NCI-H187 (cell line): ENCODE measurements around the gene PPEF1.

Experiments used
- DNase-seq, 2 experiments: peaks; one replicate each; lab custom pipeline; 2025; lab: John Stamatoyannopoulos, UW

The PPEF1 gene, protein sequence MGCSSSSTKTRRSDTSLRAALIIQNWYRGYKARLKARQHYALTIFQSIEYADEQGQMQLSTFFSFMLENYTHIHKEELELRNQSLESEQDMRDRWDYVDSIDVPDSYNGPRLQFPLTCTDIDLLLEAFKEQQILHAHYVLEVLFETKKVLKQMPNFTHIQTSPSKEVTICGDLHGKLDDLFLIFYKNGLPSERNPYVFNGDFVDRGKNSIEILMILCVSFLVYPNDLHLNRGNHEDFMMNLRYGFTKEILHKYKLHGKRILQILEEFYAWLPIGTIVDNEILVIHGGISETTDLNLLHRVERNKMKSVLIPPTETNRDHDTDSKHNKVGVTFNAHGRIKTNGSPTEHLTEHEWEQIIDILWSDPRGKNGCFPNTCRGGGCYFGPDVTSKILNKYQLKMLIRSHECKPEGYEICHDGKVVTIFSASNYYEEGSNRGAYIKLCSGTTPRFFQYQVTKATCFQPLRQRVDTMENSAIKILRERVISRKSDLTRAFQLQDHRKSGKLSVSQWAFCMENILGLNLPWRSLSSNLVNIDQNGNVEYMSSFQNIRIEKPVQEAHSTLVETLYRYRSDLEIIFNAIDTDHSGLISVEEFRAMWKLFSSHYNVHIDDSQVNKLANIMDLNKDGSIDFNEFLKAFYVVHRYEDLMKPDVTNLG

DNA sequence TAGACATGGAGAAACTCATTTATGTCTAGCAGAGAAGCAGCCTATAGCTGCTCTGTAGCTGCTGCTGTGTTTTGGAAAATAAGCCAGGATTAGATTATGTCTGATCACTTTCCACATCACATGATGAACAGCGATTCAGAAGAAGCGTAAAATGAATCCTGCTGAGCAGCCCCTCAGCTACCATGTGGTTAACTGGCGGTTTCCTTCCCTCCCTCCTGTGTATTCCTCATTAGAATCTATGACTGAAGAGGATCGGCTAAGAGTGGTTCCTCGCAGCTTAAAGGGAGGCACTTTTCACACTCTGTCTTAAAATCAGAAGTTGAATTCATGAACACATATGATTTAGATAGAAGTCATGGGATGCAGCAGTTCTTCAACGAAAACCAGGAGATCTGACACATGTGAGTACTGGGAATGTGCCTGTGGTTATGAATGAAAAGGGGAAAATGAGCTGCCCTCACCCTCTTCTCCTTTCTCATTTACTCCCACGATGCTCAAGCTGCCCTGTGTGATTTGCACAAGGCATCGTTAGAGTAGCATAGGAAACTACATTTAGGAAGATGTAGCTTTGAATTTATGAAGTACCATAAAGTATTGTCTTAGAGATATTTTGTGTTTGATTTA, at the start of gene PPEF1:
TSS of gene PPEF1 (plus strand) at position 220 of the 624 bp plus-strand sequence. CDS start at position 356, 136 bp downstream.
- no peak for DNase-seq

DNA sequence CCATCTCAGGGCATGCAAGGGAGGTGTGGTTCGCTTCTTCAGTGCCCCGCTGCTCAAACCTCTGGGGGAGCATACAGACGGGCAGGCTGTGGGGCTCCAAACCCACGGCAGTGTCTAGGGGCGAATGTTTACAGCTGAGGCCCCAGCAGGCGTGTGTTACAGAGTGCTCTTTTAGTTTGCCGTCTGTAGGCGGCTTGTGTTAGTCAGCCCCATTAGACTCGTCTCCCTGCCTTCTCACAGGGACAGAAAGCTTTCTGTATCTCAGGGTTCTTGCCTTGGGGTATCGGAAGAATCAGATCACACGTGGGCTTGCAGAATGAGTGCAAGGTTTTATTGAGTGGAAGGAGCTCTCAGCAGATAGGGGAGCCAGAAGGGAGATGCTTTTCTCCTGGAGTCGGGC, 46.2 kb upstream of the PPEF1 start:
- DNase-seq = no peak

DNA sequence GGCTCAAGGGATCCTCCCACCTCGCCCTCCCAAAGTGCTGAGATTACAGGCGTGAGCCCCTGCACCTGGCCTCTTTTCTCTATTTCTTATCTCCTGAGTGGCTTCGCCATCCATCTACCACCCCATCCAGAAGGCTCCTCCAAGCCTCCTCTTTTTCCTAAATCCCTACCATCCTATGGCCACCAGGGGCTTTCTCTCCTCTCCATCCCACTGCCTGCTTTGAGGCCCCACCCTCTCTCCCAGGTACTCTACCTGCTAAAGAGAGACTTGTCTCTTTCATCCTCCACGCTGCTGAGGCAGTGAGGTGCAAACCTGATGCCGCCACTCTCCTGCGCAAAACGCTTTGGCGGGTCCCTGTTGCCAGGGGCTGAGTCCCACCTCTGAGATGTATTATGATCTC, 42.5 kb upstream of the PPEF1 start:
- DNase-seq = no peak

DNA sequence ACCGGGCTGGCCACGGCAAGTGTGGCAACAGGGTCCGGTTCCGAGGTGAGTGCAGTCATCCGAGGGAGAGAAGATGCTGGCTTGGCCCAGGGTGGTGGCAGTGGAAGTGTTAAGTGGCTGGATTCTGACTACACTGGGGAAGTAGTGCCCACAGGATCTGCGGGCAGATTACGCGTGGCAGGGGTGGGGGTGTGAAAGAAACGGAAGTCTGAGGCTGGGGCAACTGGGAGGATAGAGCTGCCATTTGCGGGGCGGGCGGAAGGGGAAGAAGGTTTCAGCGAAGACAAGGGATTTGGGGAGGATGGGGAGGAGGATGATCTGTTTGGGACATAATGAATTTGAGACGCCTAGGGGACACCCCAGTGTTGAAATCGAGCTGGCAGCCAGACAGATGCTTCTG, 40.8 kb upstream of the PPEF1 start:
- no peak for DNase-seq

DNA sequence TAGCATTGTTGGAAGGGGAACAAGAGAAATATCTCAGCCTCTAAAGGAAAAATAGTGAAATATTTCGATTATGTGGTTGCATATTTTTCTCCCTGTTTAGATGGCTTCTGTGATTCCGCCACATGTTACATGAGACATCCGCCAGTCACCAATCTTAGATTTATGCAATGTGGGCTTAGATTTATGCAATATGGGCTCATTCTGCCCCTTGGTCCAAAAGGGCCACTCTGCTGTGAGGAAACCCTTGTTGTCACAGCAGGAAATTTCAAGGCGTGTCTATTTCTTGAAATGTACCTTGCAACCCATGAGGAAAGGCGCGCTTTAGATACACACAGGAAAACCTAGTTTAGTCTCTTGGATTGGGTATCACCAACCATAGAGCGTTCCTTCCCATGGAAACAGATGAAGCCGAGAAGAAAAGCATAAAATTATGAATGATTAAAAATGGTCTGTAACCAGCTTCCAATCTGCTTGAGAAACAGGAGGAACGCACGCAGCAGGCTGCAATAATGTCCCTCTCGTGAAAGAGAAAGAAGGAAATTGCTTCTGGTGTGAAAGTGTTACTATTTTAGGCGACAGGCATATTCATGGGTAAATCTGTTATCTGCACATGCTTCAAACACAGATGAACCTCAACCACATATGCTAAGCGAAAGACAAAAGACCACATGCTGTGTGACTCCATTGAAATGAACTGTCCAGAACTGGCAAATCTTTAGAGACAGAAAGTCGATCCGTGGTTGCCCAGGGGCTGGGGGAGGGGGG, 39.2 kb upstream of the PPEF1 start:
- DNase-seq = peak; percentile 60 to 64

DNA sequence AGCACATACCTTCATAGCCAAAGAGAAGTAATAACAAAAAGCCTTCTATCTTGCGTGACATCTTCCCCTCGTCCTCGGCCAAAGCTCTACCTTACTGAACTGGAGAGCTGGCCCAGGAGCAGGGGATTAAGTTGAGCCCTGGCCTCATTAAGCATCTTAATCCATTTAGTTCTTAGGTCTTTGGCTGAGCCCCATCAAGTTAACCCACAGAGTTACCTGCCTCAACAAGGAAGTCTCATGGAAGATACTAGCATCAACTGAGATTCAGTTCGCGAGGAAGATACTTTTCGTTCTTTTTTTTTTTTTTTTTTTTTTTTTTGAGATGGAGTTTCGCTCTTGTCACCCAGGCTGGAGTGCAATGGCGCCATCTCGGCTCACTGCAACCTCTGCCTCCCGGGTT, 35.4 kb upstream of the PPEF1 start, which contains the start of gene RS1:
TSS of gene RS1 (minus strand) at position 101 of the 400 bp plus-strand sequence. CDS start at position 61, 40 bp downstream.
- no peak for DNase-seq

DNA sequence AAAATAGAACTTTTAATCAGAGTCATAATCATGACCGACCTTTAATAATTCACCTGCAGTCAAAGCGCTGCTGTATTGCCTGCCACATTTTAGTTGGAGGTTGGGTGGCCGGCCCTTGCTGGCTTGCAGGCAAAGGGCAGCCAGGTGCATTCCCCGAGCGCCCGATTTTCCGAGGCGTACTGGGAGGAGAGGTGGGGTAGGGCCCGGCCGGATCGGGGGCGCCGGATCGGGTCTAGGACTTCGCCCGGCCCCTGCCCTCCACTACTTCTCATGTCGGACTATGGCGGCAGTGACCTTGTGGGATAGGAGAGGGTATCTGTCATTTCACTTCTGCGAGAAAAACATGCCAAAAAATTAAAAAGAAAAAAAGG, 33.0 kb upstream of the PPEF1 start:
- DNase-seq = no peak

DNA sequence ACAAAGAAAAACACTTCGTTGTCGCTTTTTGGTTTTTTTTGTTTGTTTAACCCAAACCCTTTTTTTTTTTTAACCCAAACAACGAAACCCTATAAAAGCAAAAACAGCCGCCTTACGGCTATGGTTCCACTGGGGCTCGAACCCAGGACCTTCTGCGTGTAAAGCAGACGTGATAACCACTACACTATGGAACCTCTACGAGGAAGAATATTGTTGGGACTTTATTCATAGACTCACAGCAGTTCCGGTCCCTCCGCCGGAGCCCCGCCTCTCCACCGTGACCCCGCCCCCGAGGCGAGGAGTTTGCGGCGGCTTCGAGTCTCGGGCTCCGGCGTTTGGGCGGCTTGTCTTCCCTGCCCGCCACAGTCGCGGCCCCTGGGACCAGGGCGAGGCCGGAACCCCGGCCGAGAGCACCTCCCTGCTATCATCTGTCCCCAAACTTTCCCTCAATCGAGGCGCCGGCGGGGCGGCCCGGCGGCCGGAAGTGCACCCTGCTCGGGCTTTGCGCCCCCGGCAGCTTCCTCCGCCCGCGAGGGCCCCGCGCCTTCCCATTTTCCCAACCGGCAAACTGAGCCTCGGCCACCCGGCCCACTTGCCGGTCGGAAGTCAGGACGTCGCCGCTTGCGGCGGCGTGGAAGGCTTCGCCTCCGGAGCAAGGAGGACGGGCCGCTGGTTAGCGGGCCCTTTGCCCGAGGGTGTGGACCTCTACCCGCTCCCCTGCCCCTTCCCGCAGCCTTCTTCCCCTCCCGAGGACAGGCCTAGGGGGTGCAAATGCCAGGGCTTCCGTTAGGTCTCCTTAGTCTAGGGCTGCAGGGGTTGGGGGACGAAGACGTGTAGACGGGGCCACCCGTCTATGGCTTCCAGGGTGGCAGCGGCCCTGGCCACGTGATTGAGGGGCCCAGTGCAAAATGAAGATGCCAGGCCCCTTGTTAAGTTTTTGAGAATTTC, 32.4 kb upstream of the PPEF1 start:
- peak; percentile 64 to 66 for DNase-seq

DNA sequence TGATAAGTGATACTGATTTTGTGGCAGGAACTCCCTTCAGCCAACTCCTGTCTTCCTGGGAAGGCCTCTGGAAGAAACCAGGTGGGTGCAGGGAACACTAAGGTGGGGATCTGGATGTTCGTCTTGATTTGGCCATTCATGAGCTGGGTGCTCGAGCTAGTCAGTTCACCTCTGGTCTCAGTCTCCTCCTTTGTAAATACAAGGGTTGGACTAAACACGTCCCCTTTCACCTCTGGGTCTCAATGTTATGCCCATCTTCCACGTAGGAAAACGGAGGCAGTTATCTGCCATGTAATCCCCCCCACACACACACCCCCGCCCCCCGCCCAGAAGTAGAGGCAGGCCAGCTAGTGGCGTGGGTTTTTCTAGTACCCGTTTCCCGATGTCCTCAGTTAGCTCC, 31.4 kb upstream of the PPEF1 start:
- DNase-seq = no peak

DNA sequence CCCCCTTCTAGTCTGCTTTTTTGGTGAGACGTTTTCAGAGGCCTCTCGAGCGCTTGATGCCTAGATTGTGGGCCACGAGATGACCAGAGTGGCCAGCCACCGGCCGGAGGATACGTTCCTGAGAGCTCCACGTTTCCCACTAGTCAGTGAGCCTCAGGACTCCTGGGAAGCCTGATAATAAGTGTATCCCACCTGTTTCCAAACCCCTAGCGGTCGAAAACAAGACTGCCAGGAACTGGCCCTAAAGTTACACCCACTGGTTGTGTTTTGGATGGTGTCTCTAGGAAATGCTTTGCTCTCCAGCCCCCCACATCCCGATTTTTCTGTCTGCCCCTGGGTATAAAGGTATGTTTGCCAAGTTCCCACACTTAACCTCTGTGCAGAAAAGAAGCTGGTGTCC, 31.0 kb upstream of the PPEF1 start:
- no peak for DNase-seq

DNA sequence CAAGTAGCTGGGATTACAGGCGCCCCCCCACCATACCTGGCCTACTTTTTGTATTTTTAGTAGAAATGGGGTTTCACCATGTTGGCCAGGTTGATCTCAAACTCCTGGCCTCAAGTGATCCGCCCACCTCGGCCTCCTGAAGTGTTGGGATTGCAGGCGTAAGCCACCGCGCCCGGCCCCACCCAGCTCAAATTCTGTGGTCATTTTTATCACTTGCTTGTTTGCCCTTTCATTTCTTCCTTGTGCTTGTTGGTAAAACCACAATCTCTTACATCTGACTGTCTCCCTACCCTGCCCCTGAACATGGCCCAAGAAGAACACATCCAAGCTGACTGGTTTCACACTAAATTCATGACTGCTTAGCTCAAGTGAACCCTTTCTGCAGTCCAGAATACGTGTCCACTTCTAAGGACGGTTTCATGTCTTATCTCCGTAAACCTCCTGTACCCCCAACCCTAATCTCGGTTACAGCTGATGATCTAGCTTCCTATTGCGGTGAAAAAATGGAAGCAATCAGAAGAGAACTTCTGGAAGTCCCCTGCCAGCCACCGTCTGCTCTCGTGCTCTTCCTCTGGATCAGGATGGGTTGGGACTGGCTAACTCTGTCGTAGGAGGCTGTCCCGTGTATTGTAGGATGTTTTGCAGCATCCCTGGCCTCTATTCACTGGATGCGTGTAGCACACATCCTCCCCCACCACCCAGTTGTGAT, 30.1 kb upstream of the PPEF1 start:
- DNase-seq = no peak

DNA sequence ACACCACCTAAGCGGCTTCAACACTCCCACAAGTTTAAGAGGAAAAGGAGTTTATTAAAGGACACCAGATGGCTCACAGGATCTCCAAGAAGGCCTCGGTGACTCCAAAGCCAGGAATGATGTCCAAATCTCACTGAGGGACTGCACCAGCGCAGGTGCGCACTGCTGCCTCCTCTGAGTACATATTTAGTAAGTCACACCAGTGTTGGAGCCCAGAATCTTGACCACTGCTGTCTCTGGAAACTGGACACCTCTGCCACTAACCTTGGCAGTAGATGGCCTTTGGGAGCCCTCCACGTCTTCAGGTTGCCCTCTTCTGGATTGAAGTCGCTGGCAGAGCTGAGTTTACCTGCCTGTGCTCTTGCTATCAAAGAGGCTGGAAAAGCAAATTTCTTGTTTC, 25.4 kb upstream of the PPEF1 start:
- DNase-seq = no peak

DNA sequence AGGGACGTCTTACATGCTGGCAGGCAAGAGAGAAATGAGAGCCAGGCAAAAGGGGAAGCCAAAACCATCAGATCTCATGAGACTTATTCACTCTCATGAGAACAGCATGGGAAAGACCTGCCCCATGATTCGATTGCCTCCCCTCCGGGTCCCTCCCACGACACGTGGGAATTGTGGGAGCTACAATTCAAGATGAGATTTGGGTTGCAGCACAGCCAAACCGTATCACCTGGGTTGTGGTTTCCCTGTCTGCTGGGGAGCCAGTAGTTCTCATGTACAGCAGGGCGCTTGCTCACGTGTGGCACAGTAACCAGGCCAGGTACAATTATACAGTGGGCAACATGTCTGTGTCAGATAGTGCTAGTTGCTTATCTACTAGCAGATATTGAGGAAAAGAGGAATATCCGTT, 24.5 kb upstream of the PPEF1 start:
- no peak for DNase-seq

DNA sequence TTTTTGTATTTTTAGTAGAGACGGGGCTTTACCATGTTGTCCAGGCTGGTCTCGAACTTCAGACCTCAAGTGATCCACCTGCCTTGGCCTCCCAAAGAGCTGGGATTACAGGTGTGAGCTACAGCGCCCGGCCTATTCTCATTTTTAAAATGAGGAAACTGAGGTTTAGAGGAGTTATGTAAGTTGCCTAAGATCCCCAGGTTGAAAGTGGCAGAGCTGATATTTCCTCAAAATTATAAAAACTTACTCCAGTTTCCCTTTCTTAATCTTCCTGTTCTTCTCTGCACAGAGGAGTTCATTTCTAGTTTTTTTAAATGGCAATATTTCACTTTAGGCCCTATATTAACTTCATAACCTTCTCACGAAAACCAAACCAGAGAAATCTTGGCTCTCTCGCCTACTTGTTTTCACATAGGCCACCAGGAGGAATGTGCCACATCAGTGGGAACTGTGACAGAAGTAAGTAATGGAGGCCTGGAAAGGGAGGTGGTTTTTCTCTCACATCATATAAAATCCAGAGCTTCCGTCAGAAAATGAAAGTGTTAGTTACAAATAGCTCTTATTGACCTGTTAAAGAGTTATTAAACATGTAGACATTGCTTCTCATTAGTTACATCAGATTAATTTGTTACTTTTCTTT, 19.5 kb upstream of the PPEF1 start:
- DNase-seq = no peak

DNA sequence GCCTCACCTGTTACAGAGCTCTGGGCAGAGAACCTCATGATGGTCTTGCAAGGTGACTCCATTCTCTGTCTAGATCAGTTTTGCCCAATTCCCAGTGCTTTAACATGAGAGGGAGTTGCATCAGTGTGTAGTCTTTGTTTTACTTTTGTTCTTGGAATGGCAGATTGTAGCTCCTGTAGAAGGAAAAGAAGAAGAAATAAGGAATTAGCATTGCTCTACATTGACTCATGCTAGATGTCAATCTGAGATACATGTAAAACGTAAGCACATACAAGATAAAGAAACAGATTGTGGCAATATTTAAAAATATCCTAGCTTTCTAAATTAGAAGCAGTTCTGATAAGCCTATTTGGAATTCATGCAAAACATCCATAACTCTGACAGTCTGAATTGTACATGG, 16.0 kb upstream of the PPEF1 start:
- DNase-seq = no peak

DNA sequence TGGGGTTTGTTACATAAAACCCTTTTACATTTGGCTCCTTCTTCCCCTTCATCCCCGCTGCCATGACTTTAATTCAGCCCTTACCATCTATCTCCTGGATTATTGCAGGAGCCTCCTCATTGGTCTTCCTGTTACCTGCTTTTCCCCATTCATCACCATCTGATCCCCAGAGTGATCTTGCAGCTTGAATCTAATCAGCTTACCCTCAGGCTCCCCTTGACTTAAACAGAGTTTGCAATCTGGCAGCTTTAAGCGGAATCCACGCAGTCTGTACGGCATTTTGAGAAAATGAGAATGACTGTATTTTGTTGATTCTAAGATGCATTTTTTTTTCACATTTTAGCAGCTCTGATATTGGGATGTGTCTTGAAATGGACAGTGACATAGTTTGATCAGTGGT, 14.9 kb upstream of the PPEF1 start:
- DNase-seq = no peak

DNA sequence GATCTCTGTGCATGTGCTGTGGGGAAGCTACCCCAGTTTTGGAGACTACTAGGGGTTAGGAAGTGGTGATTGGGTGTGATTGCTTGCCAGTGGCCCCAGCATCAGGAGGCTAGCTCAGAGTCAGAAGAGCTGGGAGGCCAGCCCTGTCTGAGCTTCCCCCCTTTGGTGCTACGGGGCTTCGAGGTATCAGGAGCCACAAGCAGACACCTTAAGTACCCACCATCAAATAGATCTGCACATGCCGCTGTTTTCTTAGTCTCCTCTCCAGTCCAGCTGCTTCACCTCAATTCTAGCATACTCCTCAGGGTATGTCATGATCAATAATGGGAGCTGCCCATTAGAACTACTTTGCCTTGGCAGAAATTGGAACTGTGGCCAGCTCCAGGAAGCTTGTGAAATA, 10.8 kb upstream of the PPEF1 start:
- DNase-seq = no peak

DNA sequence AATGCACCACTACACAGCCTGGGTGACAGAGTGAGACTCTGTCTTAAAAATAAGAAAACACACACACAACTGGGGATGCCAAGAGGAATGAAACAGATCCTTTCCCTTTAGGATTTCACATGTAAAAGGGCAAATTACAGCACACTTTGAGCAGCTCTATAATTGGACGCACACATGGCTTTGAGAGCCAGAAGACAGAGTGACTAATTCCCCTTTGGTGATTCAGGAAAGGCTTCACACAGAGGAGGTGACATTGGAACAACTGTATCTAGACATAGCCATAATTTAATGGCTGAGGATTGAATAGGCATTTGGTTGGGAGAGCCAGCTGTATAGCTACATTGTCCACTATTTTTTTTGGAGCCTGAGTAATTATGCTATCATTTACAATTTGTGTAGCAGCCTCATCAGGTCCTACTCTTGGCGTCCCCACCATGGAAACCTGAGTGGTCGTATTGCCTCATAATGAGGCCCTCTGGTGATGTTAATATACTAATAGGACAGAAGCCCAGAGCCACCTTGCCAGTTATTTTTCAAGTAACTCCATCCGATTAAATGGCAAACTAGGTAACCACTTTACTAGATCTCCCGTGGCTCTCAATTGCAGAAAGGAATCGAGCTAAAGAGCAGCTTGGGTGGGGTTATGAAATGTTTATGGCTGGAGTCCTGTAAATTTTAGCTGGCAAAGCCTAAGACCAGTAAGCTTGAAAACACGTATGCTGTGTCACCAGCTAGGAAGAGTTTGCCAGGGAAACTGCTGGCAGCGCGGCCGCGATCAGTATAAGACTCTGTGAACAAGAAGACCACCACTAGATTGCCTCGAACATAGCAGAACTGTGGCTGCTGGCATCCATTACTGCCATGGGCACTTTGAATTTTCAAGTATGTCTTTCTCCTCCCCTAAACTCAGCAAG, 8.5 kb upstream of the PPEF1 start:
- no peak for DNase-seq
